ENCODE results near the gene PLD2.

DNA sequence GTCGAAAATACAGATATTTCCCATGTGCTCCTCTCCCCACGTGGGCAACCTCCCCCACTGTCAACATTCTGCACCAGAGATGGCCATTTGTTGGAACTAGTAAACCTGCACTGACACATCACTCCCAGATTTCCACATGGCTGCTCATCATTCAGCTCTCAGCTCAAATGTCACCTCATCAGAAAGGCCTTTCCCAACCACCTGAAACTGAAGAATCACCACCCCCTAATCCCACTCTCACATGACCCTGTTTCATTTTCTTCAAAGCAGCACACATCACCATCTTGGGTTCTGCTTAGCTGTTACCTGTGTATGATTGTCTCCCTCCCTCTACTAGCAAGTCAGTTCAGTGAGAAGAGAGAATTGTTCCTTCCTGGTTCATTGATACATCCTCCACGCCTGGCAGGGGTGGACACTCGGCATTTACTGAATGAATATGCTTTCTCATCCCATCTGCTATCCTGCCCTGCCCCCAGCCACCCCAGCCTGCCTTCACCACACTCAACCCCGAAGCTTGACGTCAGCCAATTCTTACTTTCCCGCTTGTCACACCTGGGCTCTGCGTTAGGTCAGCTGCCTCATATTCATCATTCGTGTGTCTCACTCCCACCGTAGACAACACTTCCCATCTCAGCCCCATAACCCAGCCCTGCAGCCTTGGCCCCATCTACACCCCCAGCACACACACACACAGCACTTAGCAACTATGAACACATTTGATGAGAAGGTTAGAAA, 6.3 kb upstream of the PLD2 start:
- TF ChIP-seq, protein P1, sequence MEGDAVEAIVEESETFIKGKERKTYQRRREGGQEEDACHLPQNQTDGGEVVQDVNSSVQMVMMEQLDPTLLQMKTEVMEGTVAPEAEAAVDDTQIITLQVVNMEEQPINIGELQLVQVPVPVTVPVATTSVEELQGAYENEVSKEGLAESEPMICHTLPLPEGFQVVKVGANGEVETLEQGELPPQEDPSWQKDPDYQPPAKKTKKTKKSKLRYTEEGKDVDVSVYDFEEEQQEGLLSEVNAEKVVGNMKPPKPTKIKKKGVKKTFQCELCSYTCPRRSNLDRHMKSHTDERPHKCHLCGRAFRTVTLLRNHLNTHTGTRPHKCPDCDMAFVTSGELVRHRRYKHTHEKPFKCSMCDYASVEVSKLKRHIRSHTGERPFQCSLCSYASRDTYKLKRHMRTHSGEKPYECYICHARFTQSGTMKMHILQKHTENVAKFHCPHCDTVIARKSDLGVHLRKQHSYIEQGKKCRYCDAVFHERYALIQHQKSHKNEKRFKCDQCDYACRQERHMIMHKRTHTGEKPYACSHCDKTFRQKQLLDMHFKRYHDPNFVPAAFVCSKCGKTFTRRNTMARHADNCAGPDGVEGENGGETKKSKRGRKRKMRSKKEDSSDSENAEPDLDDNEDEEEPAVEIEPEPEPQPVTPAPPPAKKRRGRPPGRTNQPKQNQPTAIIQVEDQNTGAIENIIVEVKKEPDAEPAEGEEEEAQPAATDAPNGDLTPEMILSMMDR (IDR thresholded peaks at IDR 0.05), result no peak
- TF ChIP-seq EP300 (IDR thresholded peaks at IDR 0.05; ENCODE audit: low read depth), result no peak
- no peak for TF ChIP-seq POLR2A (IDR thresholded peaks at IDR 0.05)
